HG02943 (cell line): ENCODE results near the gene KCNG2.

ENCODE experiments used
- ATAC-seq: cut with Tn5 transposase; IDR thresholded peaks from one replicate; pipeline ENCODE4 v1.9.1; 2021; ENCODE audit warnings: mild to moderate bottlenecking, low read depth, moderate library complexity; ENCODE audit not compliant: unreplicated experiment

The KCNG2 gene

GRCh38 chr18:79816981-79817606 is 19.4 kb downstream of the KCNG2 start:
- no peak for ATAC-seq

DNA sequence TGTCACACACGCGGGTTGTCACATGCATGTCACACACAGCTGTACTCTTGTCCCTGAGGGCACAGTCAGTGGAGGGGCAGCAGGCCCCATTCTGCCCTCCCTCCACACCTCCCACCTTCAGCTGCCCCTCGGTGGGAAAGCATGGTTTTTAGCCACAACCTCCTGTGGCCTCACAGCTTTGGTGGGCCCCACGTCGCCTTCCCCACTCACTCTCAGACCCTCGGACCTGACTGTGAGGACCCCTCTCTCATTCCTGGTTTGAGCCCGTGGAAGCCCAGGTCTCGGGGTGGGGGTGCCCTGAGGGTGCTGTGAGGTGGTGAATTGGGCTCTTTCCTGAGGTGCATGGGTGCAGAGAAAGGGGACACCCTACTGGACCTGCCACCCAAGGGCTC is 19.9 kb downstream of the KCNG2 start:
- ATAC-seq: no peak

- no peak for ATAC-seq
Observed at GRCh38 chr18:79818036-79818435, 20.3 kb downstream of the KCNG2 start.

DNA sequence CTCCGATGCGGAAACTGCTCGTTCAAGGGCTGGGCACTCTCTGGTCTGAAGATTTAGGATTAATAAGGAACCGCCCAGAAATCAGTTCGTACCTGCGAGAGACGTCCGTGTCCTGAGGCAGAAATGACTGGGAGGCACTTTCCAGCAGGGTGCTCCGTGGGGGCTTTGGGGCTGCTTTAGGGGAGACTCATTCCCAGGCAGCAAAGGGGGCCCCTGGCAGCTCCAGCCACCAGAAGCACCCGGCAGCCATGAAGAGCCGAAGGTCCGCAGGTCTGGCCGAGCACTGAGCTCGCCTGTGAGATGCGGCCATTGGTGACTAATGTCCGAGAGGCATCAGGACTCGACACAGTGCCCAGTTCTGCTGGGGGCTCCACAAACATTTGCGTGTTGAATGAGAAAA is 20.9 kb downstream of the KCNG2 start:
- ATAC-seq: no peak

GRCh38 chr18:79819064-79819967 is 21.6 kb downstream of the KCNG2 start:
- ATAC-seq: no peak

- peak; percentile 84 for ATAC-seq
Observed at GRCh38 chr18:79819968-79820351, 22.2 kb downstream of the KCNG2 start.

- ATAC-seq: no peak
Observed at GRCh38 chr18:79823120-79823519, 25.4 kb downstream of the KCNG2 start.

DNA sequence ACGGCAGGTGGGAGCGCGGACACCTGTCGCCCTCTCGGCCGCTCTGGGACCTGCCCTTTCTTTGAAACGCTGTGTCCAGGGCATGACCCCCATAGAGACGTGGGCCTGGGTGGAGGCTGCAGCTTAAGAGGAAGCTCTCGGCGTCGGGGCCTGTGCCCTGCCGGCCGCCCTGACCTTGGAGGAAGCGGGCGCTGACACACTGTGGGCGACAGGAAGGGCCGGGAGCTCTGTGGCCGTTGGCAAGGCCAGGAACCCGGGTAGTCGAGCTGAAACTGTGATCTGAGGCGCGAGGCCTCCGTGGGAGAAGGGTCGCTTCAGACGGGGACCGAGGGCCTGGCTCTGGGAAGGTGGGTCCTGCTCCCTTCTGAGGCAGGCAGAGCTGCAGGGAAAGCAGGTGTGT is 28.2 kb downstream of the KCNG2 start:
- ATAC-seq: no peak

DNA sequence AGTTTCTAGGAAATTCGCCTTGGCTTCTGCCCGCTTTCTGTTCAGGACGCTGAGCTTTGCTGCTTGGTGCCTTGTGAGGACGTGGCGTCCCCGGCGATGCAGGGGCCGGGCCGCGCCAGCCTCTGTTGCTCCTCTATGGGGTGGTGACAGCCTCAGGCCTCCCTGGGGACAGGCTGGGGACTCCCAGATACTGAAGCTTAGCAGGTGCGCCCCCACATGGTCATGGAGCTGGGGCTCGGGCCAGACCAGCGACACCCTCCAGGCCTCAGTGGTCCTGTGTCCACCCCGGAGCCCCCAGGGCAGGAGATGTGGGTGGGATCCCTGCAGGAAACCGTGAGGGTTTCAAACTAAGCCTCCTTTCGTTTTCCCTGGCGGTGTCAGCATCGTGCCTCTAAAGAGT is 29.2 kb downstream of the KCNG2 start:
- no peak for ATAC-seq

- no peak for ATAC-seq
Observed at GRCh38 chr18:79828258-79828657, 30.5 kb downstream of the KCNG2 start.

GRCh38 chr18:79829136-79829854 is 31.6 kb downstream of the KCNG2 start:
- no peak for ATAC-seq

- no peak for ATAC-seq
Observed at GRCh38 chr18:79832169-79832568, 34.4 kb downstream of the KCNG2 start.

DNA sequence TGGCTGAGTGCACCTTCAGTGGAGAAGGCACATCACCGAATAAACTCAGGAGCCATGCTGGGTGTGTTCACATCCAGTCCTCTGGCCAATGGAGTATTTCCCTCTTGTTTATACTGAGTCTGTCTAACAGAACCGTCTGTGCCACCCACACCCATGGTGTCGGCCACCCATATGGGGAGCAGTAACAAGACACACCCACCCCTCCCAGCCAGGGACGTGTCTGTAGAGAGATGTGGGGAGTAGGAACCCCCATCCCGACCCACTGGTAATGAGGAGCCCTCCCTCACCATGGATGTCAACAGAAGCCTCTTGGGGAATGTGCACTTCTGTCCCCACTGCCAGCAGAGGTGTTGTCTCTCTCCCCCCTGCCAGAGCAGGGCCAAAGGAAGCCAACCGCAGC is 37.1 kb downstream of the KCNG2 start:
- ATAC-seq: no peak

GRCh38 chr18:79841936-79842335 is 44.2 kb downstream of the KCNG2 start:
- ATAC-seq: no peak

- ATAC-seq: no peak
Observed at GRCh38 chr18:79844999-79845563, 47.3 kb downstream of the KCNG2 start.

GRCh38 chr18:79846936-79847557 is 49.3 kb downstream of the KCNG2 start:
- ATAC-seq: no peak

GRCh38 chr18:79847606-79848293 is 50.0 kb downstream of the KCNG2 start:
- ATAC-seq: no peak

DNA sequence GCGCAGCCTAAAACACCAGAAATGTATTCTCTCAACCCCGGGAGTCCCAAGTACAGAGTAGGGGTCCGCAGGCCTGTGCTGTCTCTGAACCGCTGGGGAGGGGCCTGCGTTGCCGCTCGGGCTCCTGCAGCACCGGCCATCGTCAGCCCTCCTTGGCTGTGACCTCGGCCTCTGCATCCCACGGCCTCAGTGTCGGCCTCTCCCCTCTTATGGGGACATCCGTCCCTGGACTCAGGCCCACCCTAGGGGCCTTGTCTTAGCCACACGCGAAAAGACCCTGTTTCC is 50.5 kb downstream of the KCNG2 start:
- no peak for ATAC-seq

- no peak for ATAC-seq
Observed at GRCh38 chr18:79848579-79849327, 51.0 kb downstream of the KCNG2 start.
